ENCODE results near the gene PSMG3.

Gene PSMG3

GRCh38 chr7:1593904-1594421, 24.1 kb upstream of the PSMG3 start:
- in situ Hi-C loops (cut with HindIII; ENCODE audit: low pct_unique_long_range_greater_than_20kb, low sequenced_read_pairs): no loop called here
- DNase-seq (ENCODE audit: low read depth in 1 of 2, low spot score in 1 of 2): no peak
- TF ChIP-seq JUND (IDR thresholded peaks at IDR 0.05; ENCODE audit: low read depth): no peak

- no peak for TF ChIP-seq JUND (IDR thresholded peaks at IDR 0.05; ENCODE audit: low read depth)
- DNase-seq (ENCODE audit: low read depth in 1 of 2, low spot score in 1 of 2): peak in 1 of 2 experiments; percentile 9
- in situ Hi-C loops (cut with HindIII; ENCODE audit: low pct_unique_long_range_greater_than_20kb, low sequenced_read_pairs): no loop called here
Observed at GRCh38 chr7:1593091-1593866, 23.4 kb upstream of the PSMG3 start.

GRCh38 chr7:1592299-1592871, 22.6 kb upstream of the PSMG3 start:
- TF ChIP-seq JUND (IDR thresholded peaks at IDR 0.05; ENCODE audit: low read depth): no peak
- no peak for DNase-seq (ENCODE audit: low read depth in 1 of 2, low spot score in 1 of 2)
- in situ Hi-C loops (cut with HindIII; ENCODE audit: low pct_unique_long_range_greater_than_20kb, low sequenced_read_pairs): no loop called here

GRCh38 chr7:1591876-1592275, 22.0 kb upstream of the PSMG3 start:
- no peak for TF ChIP-seq JUND (IDR thresholded peaks at IDR 0.05; ENCODE audit: low read depth)
- in situ Hi-C loops (cut with HindIII; ENCODE audit: low pct_unique_long_range_greater_than_20kb, low sequenced_read_pairs): no loop called here

GRCh38 chr7:1591396-1591795, 21.6 kb upstream of the PSMG3 start:
- TF ChIP-seq JUND (IDR thresholded peaks at IDR 0.05; ENCODE audit: low read depth): no peak
- no peak for DNase-seq (ENCODE audit: low read depth in 1 of 2, low spot score in 1 of 2)
- in situ Hi-C loops (cut with HindIII; ENCODE audit: low pct_unique_long_range_greater_than_20kb, low sequenced_read_pairs): no loop called here

More at GRCh38 chr7:1591876-1592275, 22.0 kb upstream of the PSMG3 start:
- DNase-seq (ENCODE audit: low read depth in 1 of 2, low spot score in 1 of 2): no peak

- DNase-seq (ENCODE audit: low read depth in 1 of 2, low spot score in 1 of 2): no peak
- in situ Hi-C loops (cut with HindIII; ENCODE audit: low pct_unique_long_range_greater_than_20kb, low sequenced_read_pairs): no loop called here
- TF ChIP-seq JUND (IDR thresholded peaks at IDR 0.05; ENCODE audit: low read depth): no peak
Observed at GRCh38 chr7:1590887-1591286, 21.1 kb upstream of the PSMG3 start.

GRCh38 chr7:1590476-1590875, 20.6 kb upstream of the PSMG3 start:
- in situ Hi-C loops (cut with HindIII; ENCODE audit: low pct_unique_long_range_greater_than_20kb, low sequenced_read_pairs): no loop called here
- no peak for DNase-seq (ENCODE audit: low read depth in 1 of 2, low spot score in 1 of 2)
- TF ChIP-seq JUND (IDR thresholded peaks at IDR 0.05; ENCODE audit: low read depth): no peak

GRCh38 chr7:1588978-1589377, 19.1 kb upstream of the PSMG3 start:
- no peak for TF ChIP-seq JUND (IDR thresholded peaks at IDR 0.05; ENCODE audit: low read depth)
- DNase-seq (ENCODE audit: low read depth in 1 of 2, low spot score in 1 of 2): no peak
- in situ Hi-C loops (cut with HindIII; ENCODE audit: low pct_unique_long_range_greater_than_20kb, low sequenced_read_pairs): no loop called here

- no peak for DNase-seq (ENCODE audit: low read depth in 1 of 2, low spot score in 1 of 2)
- TF ChIP-seq JUND (IDR thresholded peaks at IDR 0.05; ENCODE audit: low read depth): no peak
- in situ Hi-C loops (cut with HindIII; ENCODE audit: low pct_unique_long_range_greater_than_20kb, low sequenced_read_pairs): no loop called here
Observed at GRCh38 chr7:1587738-1588137, 17.9 kb upstream of the PSMG3 start.

- TF ChIP-seq JUND (IDR thresholded peaks at IDR 0.05; ENCODE audit: low read depth): no peak
- in situ Hi-C loops (cut with HindIII; ENCODE audit: low pct_unique_long_range_greater_than_20kb, low sequenced_read_pairs): no loop called here
- no peak for DNase-seq (ENCODE audit: low read depth in 1 of 2, low spot score in 1 of 2)
Observed at GRCh38 chr7:1586827-1587705, 17.2 kb upstream of the PSMG3 start.

- TF ChIP-seq JUND (IDR thresholded peaks at IDR 0.05; ENCODE audit: low read depth): no peak
- in situ Hi-C loops (cut with HindIII; ENCODE audit: low pct_unique_long_range_greater_than_20kb, low sequenced_read_pairs): no loop called here
- no peak for DNase-seq (ENCODE audit: low read depth in 1 of 2, low spot score in 1 of 2)
Observed at GRCh38 chr7:1586126-1586826, 16.4 kb upstream of the PSMG3 start.
